Ovary (tissue), 3 donors: ENCODE data around the gene PXYLP1.

Source experiments
- POLR2A ChIP-seq: fragments of 450-650 bp; IDR thresholded peaks from one replicate; pipeline ENCODE4 v1.6.1; 2017; ENCODE audit warnings: antibody characterized with exemption, mild to moderate bottlenecking, moderate library complexity
- TF ChIP-seq, protein P1 (sequence below), 3 donors: fragments of 450-650 bp in 2 of 3; fragments of 200-600 bp in 1 of 3; IDR thresholded peaks; one replicate each; pipeline versions ENCODE4 v1.5.1 to v1.8.0; 2016 to 2022; ENCODE audit warnings: antibody characterized with exemption in 3 of 3, mild to moderate bottlenecking in 1 of 3
- donor health status: DM: no; HTN: no; CAD: no.

DNA sequence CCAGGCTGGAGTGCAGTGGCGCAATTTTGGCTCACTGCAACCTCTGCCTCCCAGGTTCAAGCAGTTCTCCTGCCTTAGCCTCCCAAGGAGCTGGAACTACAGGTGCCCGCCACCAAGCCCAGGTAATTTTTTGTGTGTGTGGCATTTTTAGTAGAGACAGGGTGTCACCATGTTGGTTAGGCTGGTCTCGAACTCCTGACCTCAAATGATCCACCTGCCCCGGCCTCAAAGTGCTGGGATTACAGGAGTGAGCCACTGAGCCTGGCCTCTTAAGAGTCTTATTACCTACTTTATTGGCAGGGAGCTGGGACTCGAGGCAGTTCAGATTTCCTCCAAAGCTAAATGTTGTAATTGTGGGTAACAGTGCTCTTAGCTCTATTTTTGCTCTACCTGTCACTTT, 16.4 kb downstream of the PXYLP1 start:
- TF ChIP-seq POLR2A: no peak
- TF ChIP-seq, protein P1, sequence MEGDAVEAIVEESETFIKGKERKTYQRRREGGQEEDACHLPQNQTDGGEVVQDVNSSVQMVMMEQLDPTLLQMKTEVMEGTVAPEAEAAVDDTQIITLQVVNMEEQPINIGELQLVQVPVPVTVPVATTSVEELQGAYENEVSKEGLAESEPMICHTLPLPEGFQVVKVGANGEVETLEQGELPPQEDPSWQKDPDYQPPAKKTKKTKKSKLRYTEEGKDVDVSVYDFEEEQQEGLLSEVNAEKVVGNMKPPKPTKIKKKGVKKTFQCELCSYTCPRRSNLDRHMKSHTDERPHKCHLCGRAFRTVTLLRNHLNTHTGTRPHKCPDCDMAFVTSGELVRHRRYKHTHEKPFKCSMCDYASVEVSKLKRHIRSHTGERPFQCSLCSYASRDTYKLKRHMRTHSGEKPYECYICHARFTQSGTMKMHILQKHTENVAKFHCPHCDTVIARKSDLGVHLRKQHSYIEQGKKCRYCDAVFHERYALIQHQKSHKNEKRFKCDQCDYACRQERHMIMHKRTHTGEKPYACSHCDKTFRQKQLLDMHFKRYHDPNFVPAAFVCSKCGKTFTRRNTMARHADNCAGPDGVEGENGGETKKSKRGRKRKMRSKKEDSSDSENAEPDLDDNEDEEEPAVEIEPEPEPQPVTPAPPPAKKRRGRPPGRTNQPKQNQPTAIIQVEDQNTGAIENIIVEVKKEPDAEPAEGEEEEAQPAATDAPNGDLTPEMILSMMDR (IDR thresholded peaks at IDR 0.05): no peak
